Suprapubic skin (tissue), 4 donors: Measurements from ENCODE around the gene CTBP2. TPM values are rescaled to one million over a fixed set of nuclear protein-coding genes. Genes with fewer than 3 reads are reported as not detected.

ENCODE experiments used
- DNase-seq, 2 donors: peaks; one replicate each; pipeline ENCODE4 v3.0.0-alpha.2; 2019; ENCODE audit warnings: low spot score in 2 of 2
- H3K27ac ChIP-seq: fragments of 200-600 bp; sonication (generic); one replicate; pipeline ENCODE4 v1.5.1; 2019
- H3K27me3 ChIP-seq: fragments of 200-600 bp; sonication (generic); one replicate; pipeline ENCODE4 v1.5.1; 2019
- H3K36me3 ChIP-seq: fragments of 200-600 bp; sonication (generic); one replicate; pipeline ENCODE4 v1.5.1; 2019
- H3K4me1 ChIP-seq: fragments of 200-600 bp; sonication (generic); one replicate; pipeline ENCODE4 v1.5.1; 2019
- H3K4me3 ChIP-seq: fragments of 200-600 bp; sonication (generic); one replicate; pipeline ENCODE4 v1.5.1; 2019; ENCODE audit warnings: mild to moderate bottlenecking
- H3K9me3 ChIP-seq: fragments of 200-600 bp; sonication (generic); one replicate; pipeline ENCODE4 v1.5.1; 2019
- EP300 ChIP-seq: sonication (generic); formaldehyde crosslinking; IDR thresholded peaks from one replicate; pipeline ENCODE4 v1.6.1; 2017; ENCODE audit warnings: antibody characterized with exemption
- POLR2A ChIP-seq, 2 donors: fragments of 450-650 bp; IDR thresholded peaks; one replicate each; pipeline ENCODE4 v1.6.1; 2017; ENCODE audit warnings: antibody characterized with exemption in 2 of 2, mild to moderate bottlenecking in 2 of 2, moderate library complexity in 2 of 2
- POLR2AphosphoS5 ChIP-seq, 3 donors: sonication (generic); formaldehyde crosslinking; IDR thresholded peaks; one replicate each; pipeline ENCODE4 v1.6.1; 2017; ENCODE audit warnings: antibody characterized with exemption in 3 of 3
- WGBS: methylation state at CpG from one replicate; pipeline ENCODE4 v1.1.5; 2018; 5-methylcytosine and 5-hydroxymethylcytosine counted together
- total RNA-seq, 4 donors: library from RNA; depleted of rRNA; stranded (reverse); fragments of >200 nt; gene quantifications; one replicate each; pipeline ENCODE4 v1.1.0, GENCODE V29; 2016
- TF ChIP-seq, protein P1 (sequence below), 2 donors: fragments of 200-600 bp in 1 of 2; fragments of 450-650 bp in 1 of 2; sonication (generic) in 1 of 2; IDR thresholded peaks; one replicate each; pipeline ENCODE4 v1.5.1; 2016 to 2019; ENCODE audit warnings: antibody characterized with exemption in 2 of 2, mild to moderate bottlenecking in 1 of 2, moderate library complexity in 1 of 2

The CTBP2 gene
- total RNA-seq, 4 donors from 2014 or later, result 19.7 to 45.7 (median 29.4) TPM

DNA sequence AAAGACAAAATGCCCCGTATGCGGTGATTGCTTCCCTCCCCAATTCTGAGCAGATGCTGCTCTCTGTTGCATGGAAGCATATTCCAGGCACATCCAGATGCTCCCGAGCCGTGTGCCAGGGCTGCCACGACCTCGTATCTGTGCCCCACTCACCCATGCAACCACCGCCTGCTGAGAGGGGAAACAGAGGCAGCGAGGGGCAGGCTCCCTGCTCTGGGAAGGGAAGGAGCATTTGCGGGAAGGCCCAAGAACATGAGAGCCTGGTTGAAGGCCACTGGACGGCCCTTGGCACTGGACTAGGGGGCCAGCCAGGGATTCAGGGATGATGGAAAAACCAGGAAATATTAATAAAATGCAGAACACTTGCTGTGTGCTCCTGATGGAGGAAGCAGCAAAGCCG lies 89.4 kb downstream of the CTBP2 start:
- no peak overlapping the region for H3K4me3 ChIP-seq
- WGBS, result 75% methylated on average over 11 of the region's 11 CpGs
- H3K9me3 ChIP-seq, result no peaks in the 10 kb centered on the region
- H3K4me1 ChIP-seq, result peaks cover 11% of the 10 kb centered on the region
- H3K27me3 ChIP-seq, result no peaks in the 10 kb centered on the region
- TF ChIP-seq, protein P1, sequence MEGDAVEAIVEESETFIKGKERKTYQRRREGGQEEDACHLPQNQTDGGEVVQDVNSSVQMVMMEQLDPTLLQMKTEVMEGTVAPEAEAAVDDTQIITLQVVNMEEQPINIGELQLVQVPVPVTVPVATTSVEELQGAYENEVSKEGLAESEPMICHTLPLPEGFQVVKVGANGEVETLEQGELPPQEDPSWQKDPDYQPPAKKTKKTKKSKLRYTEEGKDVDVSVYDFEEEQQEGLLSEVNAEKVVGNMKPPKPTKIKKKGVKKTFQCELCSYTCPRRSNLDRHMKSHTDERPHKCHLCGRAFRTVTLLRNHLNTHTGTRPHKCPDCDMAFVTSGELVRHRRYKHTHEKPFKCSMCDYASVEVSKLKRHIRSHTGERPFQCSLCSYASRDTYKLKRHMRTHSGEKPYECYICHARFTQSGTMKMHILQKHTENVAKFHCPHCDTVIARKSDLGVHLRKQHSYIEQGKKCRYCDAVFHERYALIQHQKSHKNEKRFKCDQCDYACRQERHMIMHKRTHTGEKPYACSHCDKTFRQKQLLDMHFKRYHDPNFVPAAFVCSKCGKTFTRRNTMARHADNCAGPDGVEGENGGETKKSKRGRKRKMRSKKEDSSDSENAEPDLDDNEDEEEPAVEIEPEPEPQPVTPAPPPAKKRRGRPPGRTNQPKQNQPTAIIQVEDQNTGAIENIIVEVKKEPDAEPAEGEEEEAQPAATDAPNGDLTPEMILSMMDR (IDR thresholded peaks at IDR 0.05), result no peak
- TF ChIP-seq POLR2A (IDR thresholded peaks at IDR 0.05) (no peak), EP300 (no peak), POLR2AphosphoS5 (IDR thresholded peaks at IDR 0.05) (no peak)
- no peak overlapping the region for H3K27ac ChIP-seq
- no peak for DNase-seq
- H3K36me3 ChIP-seq, result peaks cover 10% of the 10 kb centered on the region

DNA sequence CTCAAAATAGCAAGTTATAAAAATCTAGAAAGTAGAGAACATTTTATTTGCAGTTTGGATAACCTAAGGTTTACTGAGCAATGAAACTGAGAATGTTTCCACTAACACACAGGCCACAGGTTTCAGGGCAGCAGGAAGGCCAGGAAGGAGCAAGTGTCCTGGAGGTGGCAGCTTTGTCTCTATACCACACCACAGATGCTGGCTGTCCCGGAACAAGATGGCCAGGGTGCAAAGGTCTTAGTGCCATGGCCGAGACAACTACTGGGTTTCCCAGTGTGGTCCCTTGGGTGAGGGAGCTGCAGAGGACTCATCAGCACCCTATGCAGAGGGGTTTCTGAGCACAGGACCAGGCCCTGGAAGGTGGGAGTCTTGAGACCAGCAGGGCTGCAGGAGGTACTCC lies 92.0 kb downstream of the CTBP2 start:
- TF ChIP-seq EP300 (no peak), POLR2AphosphoS5 (IDR thresholded peaks at IDR 0.05) (no peak), POLR2A (IDR thresholded peaks at IDR 0.05) (no peak)
- TF ChIP-seq, protein P1 (IDR thresholded peaks at IDR 0.05), result no peak
- Histone ChIP-seq H3K4me1 (peaks cover 36% of the 10 kb centered on the region), H3K27me3 (no peaks in the 10 kb centered on the region), H3K4me3 (no peak overlapping the region), H3K27ac (no peak overlapping the region), H3K9me3 (no peaks in the 10 kb centered on the region), H3K36me3 (no peaks in the 10 kb centered on the region)
- WGBS, result 78% methylated on average over 2 of the region's 2 CpGs
- DNase-seq, result no peak

DNA sequence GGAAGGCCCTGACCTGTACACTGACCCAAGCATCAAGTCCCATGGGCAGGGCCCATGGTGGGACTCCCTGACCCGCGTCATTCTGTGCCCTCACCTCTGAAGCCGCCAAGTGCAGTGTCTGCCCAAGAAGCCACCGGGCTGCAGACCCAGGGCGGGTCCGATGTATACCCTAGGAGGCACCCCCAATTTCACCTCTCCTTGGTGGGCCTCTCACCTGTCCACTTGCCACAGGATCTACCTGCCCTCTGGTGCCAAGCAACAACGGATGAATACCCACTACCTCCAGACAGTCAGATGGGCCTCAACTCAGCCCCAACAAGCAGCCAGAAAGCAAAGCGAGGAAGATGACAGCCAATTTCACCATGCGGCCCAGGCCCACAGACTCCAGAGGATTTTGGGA lies 92.6 kb downstream of the CTBP2 start:
- DNase-seq, result no peak
- no peak overlapping the region for H3K4me3 ChIP-seq
- H3K27ac ChIP-seq, result no peak overlapping the region
- peaks cover 42% of the 10 kb centered on the region for H3K4me1 ChIP-seq
- H3K36me3 ChIP-seq, result no peaks in the 10 kb centered on the region
- 94% methylated on average over 8 of the region's 9 CpGs for WGBS
- H3K9me3 ChIP-seq, result no peaks in the 10 kb centered on the region
- no peaks in the 10 kb centered on the region for H3K27me3 ChIP-seq
- TF ChIP-seq EP300 (no peak), POLR2A (IDR thresholded peaks at IDR 0.05) (no peak), POLR2AphosphoS5 (IDR thresholded peaks at IDR 0.05) (no peak)
- TF ChIP-seq, protein P1 (IDR thresholded peaks at IDR 0.05), result no peak

DNA sequence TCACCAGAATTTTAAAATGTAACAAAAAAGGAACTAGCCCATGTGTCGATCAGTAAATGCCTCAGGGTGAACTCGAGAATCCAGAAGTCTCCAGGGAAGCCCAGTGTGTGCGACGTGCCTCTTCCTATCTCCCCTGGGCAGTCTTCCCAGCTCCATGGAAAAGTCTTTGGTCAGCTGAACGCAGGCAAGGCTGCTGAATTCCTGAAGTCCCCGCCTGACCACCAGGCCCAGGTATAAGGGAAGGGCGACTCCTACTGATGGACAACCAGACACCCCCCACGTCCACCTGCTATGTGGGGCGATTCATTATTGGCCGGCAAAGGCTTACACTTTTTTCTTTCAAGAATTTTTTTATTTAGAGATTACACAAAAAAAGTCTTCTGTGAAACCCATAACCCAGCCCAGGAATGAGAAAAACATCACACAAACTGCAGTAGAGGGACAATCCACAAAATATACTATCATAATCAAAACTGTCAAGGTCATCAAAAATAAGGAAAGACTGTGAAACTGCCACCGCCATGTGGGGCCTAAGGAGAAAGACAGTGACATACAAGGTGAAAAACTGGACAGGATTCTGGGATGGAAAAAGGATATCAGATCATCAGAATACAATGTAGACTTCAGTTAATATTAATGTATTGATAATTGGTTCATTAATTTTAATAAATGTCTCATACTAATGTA lies 93.5 kb downstream of the CTBP2 start:
- no peak overlapping the region for H3K27ac ChIP-seq
- H3K36me3 ChIP-seq, result no peaks in the 10 kb centered on the region
- H3K4me3 ChIP-seq, result no peak overlapping the region
- no peak for DNase-seq
- 87% methylated on average over 11 of the region's 11 CpGs for WGBS
- no peaks in the 10 kb centered on the region for H3K27me3 ChIP-seq
- TF ChIP-seq EP300 (no peak), POLR2A (IDR thresholded peaks at IDR 0.05) (no peak), POLR2AphosphoS5 (IDR thresholded peaks at IDR 0.05) (no peak)
- TF ChIP-seq, protein P1 (IDR thresholded peaks at IDR 0.05), result no peak
- no peaks in the 10 kb centered on the region for H3K9me3 ChIP-seq
- peaks cover 51% of the 10 kb centered on the region for H3K4me1 ChIP-seq

DNA sequence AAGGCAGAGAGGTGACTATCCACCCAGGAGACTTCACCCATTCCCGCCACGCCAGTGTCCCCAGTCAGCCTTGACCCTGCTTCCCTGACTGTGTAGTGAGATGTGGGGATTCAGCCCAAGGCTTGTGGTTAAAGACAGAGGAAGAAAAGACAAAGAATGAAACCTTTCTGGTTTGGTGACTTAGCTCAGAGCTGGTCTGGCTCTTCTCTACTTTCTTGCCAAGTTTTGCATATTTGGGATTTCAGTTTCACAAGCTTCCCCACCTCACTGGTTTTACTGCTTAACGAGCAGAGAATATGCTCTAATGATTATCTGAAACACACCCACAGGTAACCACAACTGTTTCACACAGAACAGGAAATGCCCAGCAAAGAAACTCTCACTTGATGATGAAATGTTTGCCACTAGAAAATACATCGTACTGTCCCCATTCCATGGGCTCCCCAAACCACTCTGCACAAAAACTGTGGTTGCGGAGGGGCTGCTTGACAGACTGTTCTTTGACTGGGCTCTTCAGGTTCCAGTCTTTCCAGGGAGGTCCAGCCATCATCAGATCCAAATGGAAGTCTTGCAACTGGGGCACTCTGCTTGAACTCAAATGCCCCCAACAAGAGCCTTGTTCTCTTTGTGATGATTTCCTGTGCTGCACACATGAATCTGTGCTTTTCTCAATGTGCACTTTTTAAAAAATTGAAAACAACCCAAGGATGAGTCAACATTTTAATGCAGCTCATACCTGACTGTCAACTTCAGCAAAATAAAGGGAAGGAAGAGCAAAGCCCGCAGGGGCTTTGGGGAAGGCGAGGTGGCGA lies 95.5 kb downstream of the CTBP2 start:
- peak overlapping the region; percentile 61 for H3K27ac ChIP-seq
- H3K4me3 ChIP-seq, result no peak overlapping the region
- TF ChIP-seq EP300 (no peak), POLR2AphosphoS5 (IDR thresholded peaks at IDR 0.05) (peak in 1 of 3 donors; percentile 76)
- TF ChIP-seq, protein P1 (IDR thresholded peaks at IDR 0.05), result no peak
- no peaks in the 10 kb centered on the region for H3K27me3 ChIP-seq
- H3K36me3 ChIP-seq, result no peaks in the 10 kb centered on the region
- 30% methylated on average over 6 of the region's 8 CpGs for WGBS
- H3K4me1 ChIP-seq, result peaks cover 71% of the 10 kb centered on the region
- no peaks in the 10 kb centered on the region for H3K9me3 ChIP-seq
- no peak for DNase-seq
